Measurements from ENCODE around the gene UNKL.

Gene UNKL

DNA sequence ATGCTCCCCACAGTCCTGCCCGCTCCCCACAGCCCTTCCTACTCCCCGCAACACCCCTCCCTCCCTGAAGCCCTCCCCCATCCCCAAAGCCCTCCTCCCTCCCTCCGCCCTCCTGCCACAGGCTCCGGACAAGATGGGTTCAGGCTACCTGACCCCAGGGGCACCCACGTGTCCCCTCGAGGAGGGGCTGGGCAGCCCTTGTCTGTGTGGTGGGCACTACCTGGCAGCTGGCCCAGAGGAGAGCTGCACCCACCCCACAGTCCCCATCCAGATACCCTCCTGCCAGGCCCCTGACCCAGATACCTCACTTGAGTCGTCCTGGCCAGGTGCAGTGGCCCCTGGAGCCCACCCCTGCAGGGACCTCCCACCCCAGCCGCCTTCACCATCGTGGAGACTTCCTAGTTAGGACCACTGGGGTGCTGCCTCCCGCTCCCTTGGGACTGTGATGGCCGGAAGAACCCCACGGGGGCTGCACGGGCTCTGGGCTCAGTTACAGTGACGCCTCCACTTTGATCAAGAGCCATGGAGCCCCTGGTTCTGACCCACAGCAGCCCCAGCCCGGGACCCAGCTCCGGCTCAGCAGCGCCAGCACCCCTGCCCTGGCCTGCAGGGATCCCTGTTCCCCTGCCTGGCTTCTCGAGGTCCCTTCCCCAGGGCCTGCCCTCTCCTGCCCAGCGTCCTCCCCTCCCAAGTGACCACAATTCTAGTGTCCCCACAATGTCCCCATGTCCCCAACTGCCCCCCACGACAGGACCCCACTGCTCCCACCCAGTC is 17.2 kb upstream of the UNKL start:
- H3K36me3 ChIP-seq: peaks cover 0 to 13% (median 0%) of the 10 kb centered on the region in 3 donors
- TF ChIP-seq CTCF (IDR thresholded peaks at IDR 0.05): no peak
- H3K27me3 ChIP-seq: peaks cover 0 to 55% of the 10 kb centered on the region in 2 donors
- H3K9me3 ChIP-seq: no peaks in the 10 kb centered on the region
- H3K4me3 ChIP-seq: no peak overlapping the region
- intact Hi-C loops (cut with DNase I; ENCODE audit: low total_unique reads): no loop called here
- no peak for DNase-seq
- peaks cover 0 to 9% (median 0%) of the 10 kb centered on the region in 4 donors for H3K4me1 ChIP-seq
- no peak overlapping the region for H3K27ac ChIP-seq

GRCh38 chr16:1430759-1431496 is 16.4 kb upstream of the UNKL start, which contains the start of gene PERCC1:
TSS of gene PERCC1 (plus strand) at chr16:1431078. CDS start at chr16:1432594, 1,516 bp downstream.
- TF ChIP-seq CTCF (IDR thresholded peaks at IDR 0.05): no peak
- Histone ChIP-seq H3K27ac (no peak within 1 kb of the TSS), H3K4me3 (no peak within 1 kb of the TSS), H3K27me3 (peaks cover 0 to 55% of the 10 kb centered on the region in 2 donors), H3K4me1 (peaks cover 0 to 9% (median 0%) of the 10 kb centered on the region in 4 donors), H3K36me3 (peaks cover 0 to 10% (median 0%) of the 10 kb centered on the region in 3 donors), H3K9me3 (no peaks in the 10 kb centered on the region)
- DNase-seq: no peak
- intact Hi-C loops (cut with DNase I; ENCODE audit: low total_unique reads): no loop called here

- TF ChIP-seq CTCF (IDR thresholded peaks at IDR 0.05): no peak
- intact Hi-C loops (cut with DNase I; ENCODE audit: low total_unique reads): no loop called here
Measured at GRCh38 chr16:1430214-1430758, 15.8 kb upstream of the UNKL start.

GRCh38 chr16:1429631-1430030 is 15.1 kb upstream of the UNKL start:
- Histone ChIP-seq H3K9me3 (no peaks in the 10 kb centered on the region), H3K27me3 (peaks cover 0 to 50% of the 10 kb centered on the region in 2 donors), H3K27ac (no peak overlapping the region), H3K4me1 (peaks cover 0 to 9% (median 0%) of the 10 kb centered on the region in 4 donors), H3K36me3 (no peaks in the 10 kb centered on the region), H3K4me3 (no peak overlapping the region)
- intact Hi-C loops (cut with DNase I; ENCODE audit: low total_unique reads): loop anchor here (10.0 kb wide), 1 partner anchor 45 kb away; the partner anchor contains the start of gene CLCN7
- no peak for TF ChIP-seq CTCF (IDR thresholded peaks at IDR 0.05)
- no peak for DNase-seq

More at GRCh38 chr16:1430214-1430758, 15.8 kb upstream of the UNKL start:
- Histone ChIP-seq H3K27ac (no peak overlapping the region), H3K4me3 (no peak overlapping the region), H3K27me3 (peaks cover 0 to 55% of the 10 kb centered on the region in 2 donors), H3K4me1 (peaks cover 0 to 9% (median 0%) of the 10 kb centered on the region in 4 donors), H3K9me3 (no peaks in the 10 kb centered on the region), H3K36me3 (peaks cover 0 to 4% (median 0%) of the 10 kb centered on the region in 3 donors)
- DNase-seq: no peak

GRCh38 chr16:1429012-1429411 is 14.5 kb upstream of the UNKL start:
- H3K4me3 ChIP-seq: no peak overlapping the region
- no peaks in the 10 kb centered on the region for H3K36me3 ChIP-seq
- no peak for TF ChIP-seq CTCF (IDR thresholded peaks at IDR 0.05)
- peaks cover 0 to 44% of the 10 kb centered on the region in 2 donors for H3K27me3 ChIP-seq
- intact Hi-C loops (cut with DNase I; ENCODE audit: low total_unique reads): loop anchor here (10.0 kb wide), 1 partner anchor 46 kb away; the partner anchor contains the start of gene CLCN7
- no peak overlapping the region for H3K27ac ChIP-seq
- DNase-seq: no peak
- peaks cover 0 to 9% (median 0%) of the 10 kb centered on the region in 4 donors for H3K4me1 ChIP-seq
- no peaks in the 10 kb centered on the region for H3K9me3 ChIP-seq
